UCSD-AML1 (cell line): ENCODE results near the gene FAM168B.
A peak's percentile ranks its signal among the peaks of the same experiment; 100 is the strongest.
"Not testable (repeated sequence)": the region's sequence is repeated elsewhere in the genome, so short reads cannot be mapped to it uniquely, and the experiment has no call there.

Experiments used
- DNase-seq: peaks from one replicate; lab custom pipeline; 2025; ENCODE audit not compliant: unreplicated experiment; lab: John Stamatoyannopoulos, UW

Gene FAM168B, protein sequence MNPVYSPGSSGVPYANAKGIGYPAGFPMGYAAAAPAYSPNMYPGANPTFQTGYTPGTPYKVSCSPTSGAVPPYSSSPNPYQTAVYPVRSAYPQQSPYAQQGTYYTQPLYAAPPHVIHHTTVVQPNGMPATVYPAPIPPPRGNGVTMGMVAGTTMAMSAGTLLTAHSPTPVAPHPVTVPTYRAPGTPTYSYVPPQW

DNA sequence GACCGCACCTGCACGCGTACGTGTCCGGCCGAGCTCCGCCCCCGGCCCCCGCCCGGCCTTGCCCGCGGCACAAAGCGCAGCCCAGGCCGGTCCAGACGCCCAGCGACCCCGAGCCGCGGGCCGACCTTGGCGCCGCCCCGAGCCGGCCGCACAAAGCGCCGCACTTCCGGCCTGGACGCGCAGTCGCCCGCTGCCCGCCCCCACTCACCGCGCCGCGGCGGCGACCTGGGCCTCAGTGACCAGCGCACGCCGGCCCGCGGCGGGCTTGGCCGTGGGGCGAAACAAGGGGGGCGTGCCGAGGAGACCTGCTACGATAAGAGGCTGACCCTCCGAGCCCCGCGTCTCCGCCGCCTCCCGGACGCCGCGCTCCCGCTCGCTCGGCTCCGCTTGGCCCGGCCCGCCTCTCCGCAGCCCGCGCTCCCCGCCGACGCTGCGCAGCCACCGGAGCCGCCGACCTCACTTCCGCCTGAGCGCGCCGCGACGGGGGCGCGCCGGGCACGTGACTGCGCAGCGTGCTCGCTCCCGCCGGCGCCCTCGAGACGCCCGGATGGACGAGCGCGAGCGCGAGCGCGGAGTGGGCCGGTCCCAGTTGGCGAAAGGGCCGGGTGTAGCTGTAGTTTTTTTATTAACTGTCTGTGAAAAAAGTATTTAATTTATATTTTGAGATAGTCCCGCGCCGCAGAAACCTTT, at the start of gene FAM168B:
Gene FAM168B (minus strand): TSS at position 455 of the 690 bp plus-strand sequence. CDS start 10,814 bp downstream, outside the sequence.
- peak; percentile 92 for DNase-seq

DNA sequence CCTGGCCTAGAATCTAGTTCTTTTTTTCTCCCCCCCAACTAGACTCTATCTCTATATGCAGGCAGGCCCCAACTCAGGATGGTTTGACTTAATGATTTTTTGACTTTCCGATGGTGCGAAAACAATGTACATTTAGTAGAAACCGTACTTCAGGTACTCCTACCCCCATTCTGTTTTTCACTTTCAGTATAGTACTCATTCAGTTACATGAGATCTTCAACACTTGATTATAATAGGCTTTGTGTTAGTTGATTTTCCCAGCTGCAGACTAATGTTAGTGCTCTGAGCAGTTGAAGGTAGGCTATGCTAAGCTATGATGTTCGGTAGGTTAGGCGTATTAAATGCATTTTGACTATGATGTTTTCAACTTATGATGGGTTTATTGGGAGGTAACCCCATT, 49.6 kb upstream of the FAM168B start:
- no peak for DNase-seq

DNA sequence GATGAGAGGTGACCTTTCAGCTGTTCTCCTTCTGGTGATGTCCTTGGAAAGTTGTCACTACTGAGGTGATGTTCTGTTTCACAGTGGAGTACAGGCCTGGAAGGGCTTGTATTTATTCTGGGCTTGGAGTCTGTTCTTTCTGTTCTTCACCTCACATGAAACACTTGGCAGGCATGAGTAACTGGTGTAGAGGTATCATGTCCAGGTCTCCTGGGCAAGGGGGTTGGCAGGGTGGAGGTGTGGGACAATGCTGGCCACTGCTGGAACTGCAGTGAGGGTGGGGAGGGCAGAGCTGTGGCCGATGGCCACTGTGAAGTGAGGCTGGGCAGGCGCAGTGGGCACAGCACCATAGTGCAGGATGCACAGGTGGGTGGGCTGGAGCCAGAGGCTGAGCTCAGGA, 47.3 kb upstream of the FAM168B start:
- no peak for DNase-seq

DNA sequence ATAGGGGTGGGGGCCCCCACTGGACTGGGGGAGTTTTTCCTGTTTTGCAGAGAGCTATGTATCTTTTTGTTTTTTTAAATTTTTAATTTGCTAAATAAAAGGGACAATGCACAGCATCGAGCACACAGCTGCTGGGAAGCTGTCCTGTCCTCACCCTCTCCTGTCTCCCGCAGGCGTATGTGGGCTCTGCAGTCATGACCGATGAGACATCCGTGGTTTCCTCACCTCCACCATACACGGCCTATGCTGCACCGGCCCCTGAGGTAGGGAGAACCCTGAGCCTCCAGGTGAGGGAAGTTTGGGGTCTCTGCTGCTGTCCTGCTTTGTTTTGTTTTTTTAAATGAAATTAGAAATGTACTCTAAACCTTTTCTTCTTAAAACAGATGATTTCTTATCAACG, 39.5 kb upstream of the FAM168B start:
- no peak for DNase-seq

DNA sequence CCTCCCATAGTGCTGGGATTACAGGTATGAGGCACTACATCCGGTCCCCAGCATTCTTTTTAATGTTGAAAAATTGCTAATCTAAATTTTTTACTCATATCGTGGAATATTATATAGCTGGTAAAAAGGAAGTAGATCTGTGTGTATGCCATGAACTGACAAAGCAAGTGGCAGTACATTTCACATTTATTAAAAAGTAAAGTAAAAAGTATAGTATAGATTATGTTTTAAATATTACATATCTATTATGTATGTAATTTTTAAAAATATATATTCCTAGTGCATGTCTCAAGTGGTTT, 37.0 kb upstream of the FAM168B start:
- DNase-seq, result no peak

DNA sequence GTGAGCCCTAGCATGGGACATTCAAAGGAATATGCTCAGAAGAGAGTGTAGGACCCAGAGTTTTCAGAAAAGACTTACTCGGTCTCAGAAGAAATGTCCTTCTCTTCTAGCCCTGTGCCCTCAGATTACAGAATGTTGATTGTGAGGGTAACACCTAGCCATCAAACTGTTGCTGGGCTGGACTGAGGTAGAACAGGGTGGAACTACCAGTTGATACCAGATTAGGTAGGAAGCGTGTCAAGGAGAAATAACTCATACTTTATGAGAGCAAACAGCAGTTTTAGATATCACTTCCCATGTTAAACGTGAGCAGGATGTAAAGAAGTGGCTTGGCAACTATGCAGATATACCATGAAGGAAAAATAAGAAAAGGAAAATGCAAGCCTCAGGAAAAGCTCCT, 34.7 kb upstream of the FAM168B start:
- DNase-seq, result no peak

DNA sequence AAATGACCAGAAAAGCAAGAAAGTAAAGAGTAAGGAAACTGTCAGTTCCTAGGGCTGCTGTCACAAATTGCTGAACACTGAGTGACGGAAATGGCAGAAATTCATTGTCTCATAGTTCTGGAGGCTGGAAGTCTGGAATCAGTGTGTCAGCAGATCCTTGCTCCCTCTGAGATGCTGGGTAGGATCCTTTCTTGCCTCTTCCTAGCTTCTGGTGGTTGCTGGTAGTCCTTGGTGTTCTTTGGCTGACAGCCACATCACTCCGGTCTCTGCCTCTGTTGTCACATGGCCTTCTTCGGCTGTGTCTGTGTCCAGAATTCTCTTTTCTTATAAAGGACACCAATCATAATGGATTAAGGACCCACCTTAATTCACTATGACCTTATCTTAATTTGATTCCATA, 33.8 kb upstream of the FAM168B start:
- DNase-seq, result no peak

DNA sequence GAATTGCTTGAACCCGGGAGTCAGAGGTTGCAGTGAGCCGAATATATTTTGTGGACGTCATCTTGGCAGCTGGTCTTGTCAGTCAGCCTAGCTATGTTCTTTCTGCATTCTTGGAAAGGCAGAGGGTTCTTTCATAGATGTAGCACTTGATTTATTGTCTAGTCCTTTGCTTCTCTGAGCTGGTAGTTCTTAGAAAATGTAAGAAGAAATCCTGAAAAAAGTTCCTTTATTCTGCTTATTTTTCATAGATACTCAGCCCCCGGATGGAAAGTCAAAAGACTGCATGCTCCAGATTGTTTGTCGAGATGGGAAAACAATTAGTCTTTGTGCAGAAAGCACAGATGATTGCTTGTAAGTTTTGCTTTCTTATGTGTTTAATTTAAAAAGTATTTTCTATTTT, 33.2 kb upstream of the FAM168B start:
- no peak for DNase-seq

DNA sequence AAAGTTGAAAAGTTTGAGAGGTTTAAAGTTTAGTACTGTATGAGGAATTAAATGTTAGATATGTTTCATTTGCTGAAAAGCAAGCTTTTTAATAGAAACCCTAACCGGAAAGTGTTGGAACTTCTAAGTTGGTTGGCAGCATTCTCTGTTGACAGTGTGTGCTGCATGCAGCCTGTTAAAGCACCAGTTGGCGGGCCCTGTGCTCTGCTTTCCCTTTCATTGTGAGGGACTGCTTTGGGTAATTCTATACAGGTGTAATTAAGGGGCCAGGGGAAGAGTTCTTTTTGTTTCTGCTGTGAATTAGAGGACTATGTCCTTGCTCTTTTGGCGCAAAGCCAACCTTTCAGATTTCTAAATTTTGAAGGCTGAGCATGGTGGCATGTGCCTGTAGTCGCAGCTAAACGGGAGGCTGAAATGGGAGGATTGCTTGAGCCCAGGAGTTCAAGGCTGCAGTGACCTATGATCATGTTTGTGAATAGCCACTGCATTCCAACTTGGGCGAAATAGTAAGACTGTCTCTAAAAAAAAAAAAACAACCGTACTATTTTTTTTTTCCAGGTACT, 32.0 kb upstream of the FAM168B start:
- DNase-seq, result no peak

DNA sequence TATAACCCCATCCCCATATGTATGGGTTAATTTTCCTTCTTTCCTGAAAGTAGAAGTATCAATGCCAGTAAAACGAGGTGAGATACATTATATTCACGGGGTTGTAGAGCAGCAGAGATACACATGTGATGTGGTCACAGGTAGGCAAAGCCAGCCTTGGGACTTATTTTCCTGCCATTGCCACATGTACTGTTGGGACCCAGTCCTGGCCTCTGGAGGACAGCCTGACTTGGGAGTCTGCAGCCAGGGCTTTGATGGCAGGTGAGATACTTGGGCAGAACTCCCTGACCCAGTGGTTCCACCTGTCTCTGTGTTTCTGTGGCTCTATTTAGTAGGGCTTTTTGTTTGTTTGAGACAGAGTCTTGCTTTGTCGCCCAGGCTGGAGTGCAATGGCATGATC, 29.9 kb upstream of the FAM168B start:
- no peak for DNase-seq

DNA sequence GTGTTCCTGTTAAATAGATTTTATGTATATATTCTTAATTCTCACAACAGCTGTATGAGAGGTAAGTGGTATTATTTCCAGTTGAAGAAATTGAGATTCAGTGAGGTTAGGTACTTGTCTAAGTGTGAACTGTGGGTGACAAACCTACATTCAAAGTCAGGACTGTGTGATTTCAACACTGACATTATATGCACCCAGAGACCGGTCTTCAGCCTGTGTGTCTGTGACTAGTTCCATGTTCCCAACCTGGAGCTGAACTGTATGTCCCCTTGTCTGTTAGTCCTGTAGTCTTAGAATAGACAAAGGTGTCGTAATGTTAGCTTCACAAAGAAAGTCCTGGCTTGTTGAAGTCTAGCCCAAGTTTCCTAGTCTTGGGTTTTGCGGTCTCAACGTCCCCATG, 29.2 kb upstream of the FAM168B start:
- no peak for DNase-seq

DNA sequence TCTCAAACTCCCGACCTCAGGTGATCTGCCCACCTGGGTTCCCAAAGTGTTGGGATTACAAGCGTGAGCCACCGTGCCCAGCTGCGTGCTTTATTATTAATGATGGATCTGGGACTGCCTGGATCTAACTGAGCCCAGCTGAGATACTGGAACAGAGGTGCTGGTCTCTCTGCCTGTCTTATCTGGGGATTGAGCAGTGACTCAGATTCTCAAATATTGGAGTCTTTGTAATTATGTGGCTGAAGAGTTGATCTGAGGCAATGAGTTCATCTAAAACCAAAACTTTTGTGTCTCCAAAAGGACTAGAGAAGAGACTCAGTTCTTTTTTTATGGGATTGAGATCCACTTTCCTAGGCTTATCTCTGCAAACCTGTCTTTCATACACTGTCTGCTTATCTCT, 28.2 kb upstream of the FAM168B start:
- no peak for DNase-seq

DNA sequence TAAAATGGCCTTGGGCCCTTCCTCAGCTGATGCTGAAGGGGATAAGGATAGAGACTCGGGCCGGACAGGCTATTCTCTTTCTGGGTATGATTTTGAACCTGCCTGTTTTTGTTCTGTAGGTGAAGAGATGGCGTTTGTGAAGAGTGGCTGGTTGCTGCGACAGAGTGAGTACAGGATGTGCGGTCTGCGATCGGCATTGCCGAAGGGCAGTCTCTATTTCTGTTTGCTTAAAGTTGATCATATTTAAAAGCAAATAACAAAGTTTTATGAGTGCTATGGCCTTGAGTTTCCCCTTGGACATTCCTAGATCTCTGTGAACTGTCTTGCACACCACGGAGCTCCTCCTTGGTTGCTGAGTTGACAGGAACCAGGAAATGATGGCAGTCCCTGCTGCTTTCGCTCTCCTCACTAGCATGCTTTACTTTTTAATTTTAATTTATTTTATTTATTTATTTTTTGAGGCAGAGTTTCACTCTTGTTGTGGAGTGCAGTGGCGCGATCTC, 27.6 kb upstream of the FAM168B start:
- DNase-seq, result no peak

DNA sequence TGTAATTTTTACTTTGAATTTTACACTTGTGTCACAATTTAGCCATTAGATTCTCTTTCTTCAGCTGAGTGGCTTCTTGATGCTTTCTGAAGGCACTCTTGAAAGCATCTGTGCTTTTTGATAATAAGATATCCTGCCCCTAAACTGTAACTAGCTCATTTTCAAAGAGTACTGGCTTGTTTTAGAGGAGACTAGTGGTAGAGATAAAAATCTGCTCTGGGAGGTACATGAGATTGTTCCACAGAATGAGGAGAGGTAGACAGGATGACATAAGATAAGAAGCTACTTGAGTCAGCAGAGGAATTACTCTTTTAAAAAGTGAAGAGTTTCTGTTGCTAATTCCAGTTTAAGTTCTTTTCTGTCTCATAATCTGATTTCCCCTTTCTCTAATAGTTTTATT, 22.5 kb upstream of the FAM168B start:
- no peak for DNase-seq

DNA sequence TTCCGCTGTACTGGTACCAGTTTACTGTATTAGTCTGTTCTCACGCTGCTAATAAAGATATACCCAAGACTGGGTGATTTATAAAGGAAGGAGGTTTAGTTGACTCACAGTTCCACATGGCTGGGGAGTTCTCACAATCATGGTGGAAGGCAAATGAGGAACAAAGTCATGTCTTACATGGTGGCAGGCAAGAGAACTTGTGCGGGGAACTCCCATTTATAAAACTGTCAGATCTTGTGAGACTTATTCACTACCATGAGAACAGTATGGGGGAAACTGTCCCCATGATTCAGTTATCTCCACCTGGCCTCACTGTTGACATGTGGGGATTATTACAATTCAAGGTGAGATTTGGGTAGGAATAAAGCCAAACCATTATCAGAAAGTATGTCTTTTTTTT, 21.7 kb upstream of the FAM168B start:
- DNase-seq, result not testable (repeated sequence)

DNA sequence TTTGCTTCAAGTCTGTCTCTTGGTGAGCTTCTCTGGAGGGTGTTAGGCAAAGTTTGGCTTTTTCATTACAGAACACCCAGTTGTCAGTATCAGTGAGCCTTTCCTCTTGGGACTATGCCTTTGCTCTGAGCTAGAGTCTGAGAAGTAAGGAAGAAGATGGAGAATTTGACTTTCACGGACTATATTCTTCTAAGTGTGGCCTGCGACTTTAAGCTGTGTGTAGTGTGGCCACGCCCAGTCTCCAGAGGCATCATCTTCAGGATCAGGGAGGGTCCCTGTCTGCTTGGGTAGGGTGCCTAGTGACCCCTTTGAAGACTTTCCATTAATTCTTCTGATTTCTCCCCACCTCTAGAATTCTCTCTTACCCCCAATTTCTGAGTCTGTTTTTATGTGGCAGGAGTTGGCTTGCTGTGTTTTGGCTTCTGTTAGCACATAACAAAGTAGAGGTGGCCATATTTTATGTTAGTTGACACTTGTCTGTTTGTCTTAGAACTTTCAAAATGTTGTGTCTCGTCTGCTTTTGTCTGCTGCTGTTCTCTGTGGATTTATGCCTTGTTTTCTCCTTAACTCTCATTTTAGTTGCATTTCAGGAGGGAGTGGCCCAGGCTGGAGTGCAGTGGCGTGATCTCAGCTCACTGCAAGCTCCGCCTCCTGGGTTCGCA, 20.4 kb upstream of the FAM168B start:
- DNase-seq, result no peak

DNA sequence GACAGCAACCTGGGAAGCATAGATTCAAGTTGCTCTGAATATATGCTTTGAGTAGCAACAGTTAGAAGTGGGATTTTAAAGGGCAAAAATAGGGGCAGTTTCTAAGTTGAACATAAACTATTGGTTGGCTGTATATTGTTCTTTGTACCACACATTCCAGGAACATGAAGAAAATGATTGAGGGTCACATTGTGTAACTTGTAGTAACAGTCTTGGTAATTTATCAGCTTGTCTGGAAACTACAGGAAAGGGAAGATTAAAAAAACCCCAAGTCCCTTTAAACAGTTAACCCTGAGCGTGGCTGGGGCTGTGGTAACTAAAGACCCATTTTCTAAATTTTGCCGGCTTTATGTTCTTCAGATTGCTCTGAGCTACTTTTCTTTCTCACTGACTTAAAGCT, 19.3 kb upstream of the FAM168B start:
- DNase-seq, result no peak

DNA sequence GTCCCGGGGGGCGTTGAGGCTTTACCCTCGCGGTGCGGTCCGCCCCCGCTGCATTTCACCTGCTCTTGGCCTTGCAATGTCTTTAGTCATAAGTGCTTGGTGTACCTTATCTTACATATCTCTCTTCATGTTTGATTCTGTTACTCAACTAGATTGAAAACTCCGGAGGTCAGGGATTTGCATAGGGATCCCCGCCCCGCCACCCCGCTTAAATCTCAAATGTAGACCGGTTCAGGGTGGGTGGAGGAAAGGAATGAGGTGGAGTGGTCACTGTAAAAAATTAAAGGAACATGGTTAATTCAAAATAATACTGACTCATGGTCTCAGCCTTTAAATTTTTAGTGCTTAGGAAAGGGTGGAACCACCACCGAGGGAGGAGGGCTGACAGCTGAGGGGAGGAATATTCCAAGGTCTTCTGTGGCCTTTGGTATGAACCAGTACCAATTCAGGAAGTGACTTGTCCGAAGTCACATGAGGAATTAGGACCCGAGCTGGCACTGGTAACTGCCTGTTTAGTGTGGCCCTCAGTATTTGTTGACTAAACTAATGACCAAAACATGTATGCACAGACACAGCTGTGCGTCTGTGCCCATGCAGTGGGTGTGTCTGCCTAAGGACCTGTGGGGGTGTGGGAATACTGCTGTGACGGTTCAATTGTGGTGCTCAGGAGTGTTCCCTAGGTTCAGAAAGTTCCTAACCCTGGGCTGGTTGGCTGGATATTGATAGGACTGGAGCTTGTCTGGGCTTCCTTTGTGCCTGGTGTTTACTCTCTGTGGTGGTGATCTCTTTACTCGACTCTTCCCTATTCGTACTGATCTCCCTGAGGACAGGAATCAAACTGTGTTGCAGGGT, 12.9 kb upstream of the FAM168B start:
- peak; percentile 48 for DNase-seq

DNA sequence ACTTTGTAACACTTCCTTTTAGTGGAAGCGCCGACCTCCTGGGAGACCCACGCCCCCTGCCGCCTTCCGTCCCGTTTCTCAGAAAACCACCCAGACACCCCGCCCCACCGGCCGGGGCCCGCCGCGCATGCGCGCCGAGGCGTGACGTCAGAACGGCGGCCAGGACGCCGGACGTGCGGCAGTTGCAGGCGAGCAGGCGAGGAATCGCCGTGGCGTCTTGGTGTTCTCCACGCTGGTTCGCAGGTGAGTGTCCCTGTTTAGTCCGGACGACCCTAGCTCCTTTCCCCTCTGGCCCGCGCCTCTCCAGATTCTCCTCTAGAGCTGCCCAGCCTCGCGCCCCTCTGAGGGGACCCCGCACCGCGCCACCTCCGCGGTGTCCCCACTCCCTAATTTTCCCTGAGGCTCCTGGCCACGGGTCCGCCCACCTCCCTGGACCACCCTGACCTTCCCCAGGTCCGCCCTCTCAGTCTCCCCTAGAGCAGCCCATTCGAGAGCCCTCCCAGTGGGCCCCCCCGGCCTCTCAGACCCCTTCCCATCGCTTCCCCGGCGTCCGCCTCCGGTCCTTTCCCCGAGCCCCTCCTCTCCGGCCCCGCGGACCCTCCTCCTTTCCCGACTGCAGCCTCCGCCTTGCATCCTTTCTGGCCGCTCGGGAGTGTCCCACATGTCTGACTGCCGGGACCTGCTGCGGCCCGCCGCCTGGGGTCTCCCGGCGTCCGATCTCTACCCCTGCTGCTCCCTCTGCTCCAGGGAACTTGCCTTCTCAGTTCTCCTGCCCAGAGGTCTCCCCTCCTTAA, 12.1 kb upstream of the FAM168B start, which contains the start of gene PLEKHB2:
Gene PLEKHB2 (plus strand): TSS at position 181 of the 794 bp plus-strand sequence. CDS start 15,606 bp downstream, outside the sequence.
- peak; percentile 96 for DNase-seq

DNA sequence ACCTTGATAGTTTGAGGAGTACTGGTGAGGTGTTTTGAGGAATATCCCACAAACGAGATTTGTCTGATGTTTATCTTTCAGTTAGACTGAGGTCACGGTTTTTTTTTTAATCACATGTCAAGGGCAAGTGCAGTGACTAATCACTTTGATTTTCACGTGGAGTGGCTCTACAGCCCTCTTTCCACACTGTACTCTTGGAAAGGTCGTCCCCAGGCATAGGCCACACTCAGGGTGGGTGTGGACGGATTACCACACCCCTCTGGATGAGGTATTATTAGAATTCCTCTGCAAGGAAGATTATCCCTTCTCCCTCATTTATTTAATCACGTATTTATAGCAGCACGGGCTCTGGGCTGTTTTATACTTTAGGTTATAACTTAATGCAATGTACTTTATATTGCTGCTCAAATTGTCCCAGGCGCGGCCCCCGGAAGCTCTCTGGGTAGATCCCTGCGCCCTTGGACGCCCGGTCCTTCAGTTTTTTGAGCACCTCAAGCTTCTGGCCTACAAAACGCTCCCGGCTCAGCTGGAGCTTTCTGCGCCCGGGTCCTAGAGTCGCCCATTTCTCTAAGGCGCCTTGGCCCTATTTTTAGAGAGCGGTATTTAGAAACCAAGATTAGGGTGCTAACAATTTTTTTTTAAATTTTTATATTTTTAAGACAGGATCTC, 11.4 kb upstream of the FAM168B start:
- DNase-seq, result no peak
